CD4-positive, CD25-positive, alpha-beta regulatory T cell (primary cell): ENCODE data around the gene MOB2. TPM values are rescaled to one million over a fixed set of nuclear protein-coding genes. Genes with fewer than 3 reads are reported as not detected.

Experiments
- ATAC-seq, 2 donors: fragments of 150-1000 bp; cut with Tn5 transposase; one replicate each; pipeline ENCODE4 v1.10.0; 2021; ENCODE audit warnings: low read depth in 2 of 2, moderate number of reproducible peaks in 2 of 2, moderate library complexity in 1 of 2
- DNase-seq, 3 donors: peaks; one replicate each; pipeline versions ENCODE4 v3.0.0 to v3.0.0-alpha.2; 2012 to 2022; ENCODE audit warnings: mixed read lengths in 1 of 3
- H3K27ac ChIP-seq: one replicate; pipeline ENCODE4 v1.7.0; 2013; ENCODE audit warnings: mild to moderate bottlenecking, low read length; ENCODE audit not compliant: insufficient read depth, poor library complexity, severe bottlenecking
- H3K27me3 ChIP-seq: one replicate; pipeline ENCODE4 v1.7.0; 2013; ENCODE audit warnings: low read length; ENCODE audit not compliant: control insufficient read depth, insufficient read depth
- H3K36me3 ChIP-seq: one replicate; pipeline ENCODE4 v1.7.0; 2013; ENCODE audit warnings: mild to moderate bottlenecking, low read length, moderate library complexity; ENCODE audit not compliant: control insufficient read depth, insufficient read depth
- H3K4me1 ChIP-seq: 2 replicates; pipeline ENCODE4 v1.7.0; 2013; ENCODE audit warnings: mild to moderate bottlenecking, low read length; ENCODE audit not compliant: insufficient read depth, control insufficient read depth, poor library complexity, severe bottlenecking
- H3K4me3 ChIP-seq: one replicate; pipeline ENCODE4 v1.7.0; 2013; ENCODE audit warnings: low read depth, mild to moderate bottlenecking, low read length, moderate library complexity
- H3K9me3 ChIP-seq, 2 experiments: 1 replicate in 1 of 2; 2 replicates in 1 of 2; pipeline ENCODE4 v1.7.0; 2013; ENCODE audit warnings: low read length in 2 of 2, mild to moderate bottlenecking in 1 of 2, moderate library complexity in 1 of 2; ENCODE audit not compliant: control insufficient read depth in 2 of 2
- H3K27ac Mint-ChIP-seq, 3 donors: one replicate each; pipeline ENCODE4 v1.8.0; 2020 to 2022; ENCODE audit warnings: mild to moderate bottlenecking in 3 of 3, mixed read lengths in 3 of 3, moderate library complexity in 2 of 3
- H3K27me3 Mint-ChIP-seq: one replicate; pipeline ENCODE4 v1.8.0; 2022; ENCODE audit warnings: mild to moderate bottlenecking, mixed read lengths
- H3K36me3 Mint-ChIP-seq: one replicate; pipeline ENCODE4 v1.8.0; 2020; ENCODE audit warnings: mixed read lengths
- H3K4me1 Mint-ChIP-seq, 4 donors: one replicate each; pipeline ENCODE4 v1.8.0; 2020 to 2022; ENCODE audit warnings: mixed read lengths in 4 of 4, mild to moderate bottlenecking in 1 of 4
- H3K4me3 Mint-ChIP-seq, 4 donors: one replicate each; pipeline ENCODE4 v1.8.0; 2020 to 2022; ENCODE audit warnings: mild to moderate bottlenecking in 4 of 4, mixed read lengths in 4 of 4, moderate library complexity in 3 of 4
- H3K9me3 Mint-ChIP-seq, 7 donors: one replicate each; pipeline ENCODE4 v1.8.0; 2020 to 2022; ENCODE audit warnings: mixed read lengths in 7 of 7, mild to moderate bottlenecking in 3 of 7, moderate library complexity in 2 of 7
- polyA plus RNA-seq, 4 donors: library from polyadenylated mRNA; unstranded; fragments of 300-500 nt; fragmentation: Illumina TruSeq; gene quantifications; one replicate each; pipeline ENCODE4 v1.2.3, GENCODE V29; 2021
- total RNA-seq: library from RNA; stranded (reverse); gene quantifications from one replicate; pipeline ENCODE4 v1.2.3, GENCODE V29; 2022

The MOB2 gene
- total and polyA plus RNA-seq, 5 donors from 2014 or later = 55.7 to 87.8 (median 69.0) TPM

DNA sequence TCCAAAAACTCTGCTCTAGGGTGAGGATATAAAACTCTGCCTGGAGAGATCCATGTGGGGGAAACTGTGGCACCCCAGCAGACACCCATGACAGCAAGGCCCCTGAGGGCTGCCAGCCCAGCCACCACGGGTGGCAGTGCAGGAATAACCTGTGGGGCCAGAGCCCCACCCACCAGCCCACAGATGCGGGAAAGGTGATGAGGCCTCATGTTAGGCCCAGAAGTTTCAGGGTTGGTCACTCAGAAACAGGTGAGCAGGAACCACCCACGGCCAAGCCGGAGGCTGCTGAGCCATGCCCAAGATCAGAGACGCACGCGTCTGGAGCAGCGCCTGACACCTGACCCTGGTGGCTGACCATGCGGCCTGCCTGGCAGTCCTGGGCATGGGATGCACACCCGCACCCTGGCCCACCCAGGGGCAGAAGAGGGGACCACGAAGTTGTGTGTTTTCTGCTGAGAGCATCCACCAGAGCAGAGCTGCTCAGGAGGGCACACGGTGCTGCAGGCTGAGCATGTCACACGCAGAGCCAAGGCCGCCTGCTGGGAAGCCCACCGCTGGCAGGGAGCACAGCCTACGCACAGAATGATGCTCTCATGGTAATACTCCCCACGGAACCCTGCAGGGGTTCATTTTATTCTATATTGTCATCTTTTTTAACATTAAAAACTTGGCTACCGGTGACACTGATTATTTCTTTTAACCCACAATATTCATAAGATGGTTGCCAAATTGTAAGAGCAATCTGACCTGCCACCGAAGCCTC, 44.3 kb upstream of the MOB2 start:
- Mint-ChIP-seq H3K36me3 (peaks cover 13% of the 10 kb centered on the region), H3K4me3 (peak overlapping the region in 1 of 4 donors; percentile 79), H3K9me3 (no peaks in the 10 kb centered on the region), H3K27me3 (no peaks in the 10 kb centered on the region), H3K4me1 (peaks cover 0 to 74% (median 10%) of the 10 kb centered on the region in 4 donors), H3K27ac (no peak overlapping the region)
- no peak overlapping the region for H3K4me3 ChIP-seq
- DNase-seq (no peak), ATAC-seq (no peak)
- H3K9me3 ChIP-seq = no peaks in the 10 kb centered on the region
- H3K4me1 ChIP-seq = peaks cover 20% of the 10 kb centered on the region
- H3K36me3 ChIP-seq = peaks cover 25% of the 10 kb centered on the region
- H3K27me3 ChIP-seq = no peaks in the 10 kb centered on the region
- no peak overlapping the region for H3K27ac ChIP-seq

DNA sequence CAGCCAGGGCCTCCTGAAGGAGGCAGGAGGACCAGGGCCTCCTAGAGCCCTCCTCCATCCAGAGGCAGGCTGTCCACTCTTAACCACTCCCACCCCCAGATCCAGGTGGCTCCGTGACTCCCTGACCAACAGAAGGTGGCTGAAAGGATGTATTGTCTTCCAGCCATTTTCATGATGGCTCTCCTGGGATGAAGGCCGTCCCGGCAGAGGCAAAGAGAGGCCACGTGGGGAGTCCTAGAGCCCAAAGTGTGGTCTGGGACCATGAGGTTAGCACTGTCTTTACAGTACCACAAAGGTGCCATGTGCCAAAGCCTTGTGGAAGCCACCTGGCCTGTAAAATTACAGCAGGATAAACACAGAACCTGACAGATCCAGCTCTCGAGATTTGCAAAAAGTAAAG, 43.2 kb upstream of the MOB2 start:
- Mint-ChIP-seq H3K27ac (no peak overlapping the region), H3K4me3 (no peak overlapping the region), H3K36me3 (peaks cover 4% of the 10 kb centered on the region), H3K27me3 (no peaks in the 10 kb centered on the region), H3K9me3 (no peaks in the 10 kb centered on the region), H3K4me1 (peaks cover 0 to 73% (median 8%) of the 10 kb centered on the region in 4 donors)
- Histone ChIP-seq H3K27me3 (no peaks in the 10 kb centered on the region), H3K4me3 (no peak overlapping the region), H3K36me3 (peaks cover 14% of the 10 kb centered on the region), H3K4me1 (peaks cover 17% of the 10 kb centered on the region), H3K9me3 (no peaks in the 10 kb centered on the region), H3K27ac (no peak overlapping the region)
- ATAC-seq = no peak
- DNase-seq = no peak

DNA sequence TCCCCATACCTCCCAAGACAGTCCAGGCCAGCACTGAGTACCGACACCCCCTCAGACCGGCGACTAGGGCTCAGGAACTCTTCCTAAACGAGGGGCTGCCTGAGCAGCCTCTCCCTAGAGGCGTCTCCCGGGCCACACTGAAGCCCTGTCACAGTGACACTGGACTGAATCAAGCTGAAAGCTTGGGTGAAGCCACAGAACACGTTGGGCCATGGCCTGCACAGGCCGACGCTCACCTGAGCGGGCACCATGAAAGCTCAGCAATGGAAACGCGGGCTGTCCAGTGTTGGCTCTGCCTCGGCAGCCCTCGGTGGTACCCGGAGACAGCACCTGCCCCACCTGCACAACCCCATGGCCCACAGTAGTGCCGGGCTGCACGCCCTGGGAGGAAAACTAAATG, 42.7 kb upstream of the MOB2 start:
- H3K4me1 Mint-ChIP-seq = peaks cover 0 to 70% (median 8%) of the 10 kb centered on the region in 4 donors
- no peak overlapping the region for H3K27ac ChIP-seq
- no peaks in the 10 kb centered on the region for H3K9me3 Mint-ChIP-seq
- H3K27ac Mint-ChIP-seq = no peak overlapping the region
- H3K27me3 ChIP-seq = no peaks in the 10 kb centered on the region
- H3K27me3 Mint-ChIP-seq = no peaks in the 10 kb centered on the region
- peaks cover 17% of the 10 kb centered on the region for H3K4me1 ChIP-seq
- no peaks in the 10 kb centered on the region for H3K9me3 ChIP-seq
- ATAC-seq (no peak), DNase-seq (no peak)
- no peak overlapping the region for H3K4me3 ChIP-seq
- H3K4me3 Mint-ChIP-seq = no peak overlapping the region
- H3K36me3 ChIP-seq = peaks cover 12% of the 10 kb centered on the region
- H3K36me3 Mint-ChIP-seq = peaks cover 3% of the 10 kb centered on the region

DNA sequence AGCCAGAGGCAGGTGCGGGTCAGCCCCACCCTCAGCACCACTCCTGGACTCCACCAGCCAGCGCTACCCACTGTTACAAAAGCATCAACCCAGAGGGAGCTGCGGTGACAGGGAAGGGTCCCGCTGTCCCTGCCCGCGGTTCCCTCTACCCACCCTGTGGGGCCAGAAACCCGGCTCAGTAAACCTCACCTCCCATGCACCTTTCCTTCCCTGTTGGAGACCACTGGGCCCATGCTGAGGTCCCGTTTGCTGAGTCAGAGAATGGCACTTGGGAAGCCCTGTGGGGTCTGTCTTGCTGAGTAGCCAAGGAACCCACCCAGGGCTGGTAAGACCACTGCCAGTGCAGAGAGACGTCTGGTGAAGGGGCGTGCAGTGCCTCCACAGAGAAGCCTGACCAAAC, 42.1 kb upstream of the MOB2 start:
- DNase-seq = no peak
- no peaks in the 10 kb centered on the region for H3K9me3 ChIP-seq
- ATAC-seq = no peak
- H3K4me1 ChIP-seq = peaks cover 19% of the 10 kb centered on the region
- Mint-ChIP-seq H3K4me3 (no peak overlapping the region), H3K27me3 (no peaks in the 10 kb centered on the region), H3K4me1 (peaks cover 0 to 70% (median 10%) of the 10 kb centered on the region in 4 donors), H3K36me3 (peaks cover 3% of the 10 kb centered on the region), H3K27ac (no peak overlapping the region), H3K9me3 (no peaks in the 10 kb centered on the region)
- H3K27me3 ChIP-seq = no peaks in the 10 kb centered on the region
- peaks cover 12% of the 10 kb centered on the region for H3K36me3 ChIP-seq
- H3K4me3 ChIP-seq = no peak overlapping the region
- H3K27ac ChIP-seq = no peak overlapping the region

DNA sequence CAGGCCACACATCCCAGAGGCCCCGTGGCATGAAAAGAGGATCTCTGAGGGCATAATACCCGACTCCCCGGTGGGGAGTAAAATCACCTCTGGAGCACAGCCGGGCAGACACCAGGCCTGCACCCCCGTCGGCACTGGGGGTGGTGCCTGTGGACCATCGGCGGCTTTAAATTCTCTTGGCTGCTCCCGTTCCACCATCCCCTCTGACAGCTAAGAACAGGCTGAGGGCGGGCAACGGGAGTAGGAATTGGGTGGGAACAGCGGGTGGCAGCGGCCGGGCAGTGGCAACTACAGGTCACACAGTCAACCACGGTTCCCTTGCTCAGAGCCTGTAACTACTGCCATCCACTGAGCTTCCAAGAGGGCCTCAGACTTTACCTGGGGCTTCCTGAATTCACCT, 40.2 kb upstream of the MOB2 start:
- H3K4me3 Mint-ChIP-seq = no peak overlapping the region
- H3K27ac Mint-ChIP-seq = no peak overlapping the region
- Histone ChIP-seq H3K4me3 (no peak overlapping the region), H3K4me1 (peaks cover 16% of the 10 kb centered on the region), H3K9me3 (no peaks in the 10 kb centered on the region), H3K36me3 (peaks cover under 1% of the 10 kb centered on the region), H3K27ac (no peak overlapping the region), H3K27me3 (no peaks in the 10 kb centered on the region)
- DNase-seq = no peak
- H3K27me3 Mint-ChIP-seq = no peaks in the 10 kb centered on the region
- peaks cover 0 to 74% (median 20%) of the 10 kb centered on the region in 4 donors for H3K4me1 Mint-ChIP-seq
- H3K9me3 Mint-ChIP-seq = no peaks in the 10 kb centered on the region
- ATAC-seq = no peak
- peaks cover 3% of the 10 kb centered on the region for H3K36me3 Mint-ChIP-seq

DNA sequence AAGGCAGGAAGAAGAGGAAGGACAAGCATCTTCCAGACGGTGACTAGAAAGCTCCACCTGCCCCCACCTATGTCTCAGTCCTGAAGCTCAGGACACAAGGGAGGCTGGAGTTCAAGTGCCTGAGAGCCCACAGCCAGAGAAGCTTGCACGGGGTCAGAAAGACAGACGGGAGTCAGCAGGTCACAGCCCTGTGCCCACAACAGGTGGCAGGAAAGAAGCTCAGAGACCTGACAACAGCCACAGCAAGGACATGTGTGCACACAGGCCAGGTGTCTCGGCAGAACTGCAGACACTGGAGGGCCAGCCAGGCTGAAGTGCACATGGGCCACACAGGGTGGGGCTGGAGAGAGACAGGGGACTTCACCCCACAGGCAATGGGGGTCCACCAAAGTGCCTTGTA, 37.2 kb upstream of the MOB2 start:
- H3K36me3 ChIP-seq = peaks cover 5% of the 10 kb centered on the region
- H3K27me3 Mint-ChIP-seq = no peaks in the 10 kb centered on the region
- H3K4me3 ChIP-seq = no peak overlapping the region
- H3K4me1 Mint-ChIP-seq = peaks cover 0 to 79% (median 25%) of the 10 kb centered on the region in 4 donors
- H3K27ac Mint-ChIP-seq = peak overlapping the region in 2 of 3 donors; percentile 73 to 79
- peaks cover 4% of the 10 kb centered on the region for H3K36me3 Mint-ChIP-seq
- no peak for DNase-seq
- no peak overlapping the region for H3K27ac ChIP-seq
- H3K9me3 ChIP-seq = no peaks in the 10 kb centered on the region
- H3K27me3 ChIP-seq = no peaks in the 10 kb centered on the region
- H3K9me3 Mint-ChIP-seq = no peaks in the 10 kb centered on the region
- H3K4me1 ChIP-seq = peaks cover 15% of the 10 kb centered on the region
- H3K4me3 Mint-ChIP-seq = no peak overlapping the region
- ATAC-seq = no peak

DNA sequence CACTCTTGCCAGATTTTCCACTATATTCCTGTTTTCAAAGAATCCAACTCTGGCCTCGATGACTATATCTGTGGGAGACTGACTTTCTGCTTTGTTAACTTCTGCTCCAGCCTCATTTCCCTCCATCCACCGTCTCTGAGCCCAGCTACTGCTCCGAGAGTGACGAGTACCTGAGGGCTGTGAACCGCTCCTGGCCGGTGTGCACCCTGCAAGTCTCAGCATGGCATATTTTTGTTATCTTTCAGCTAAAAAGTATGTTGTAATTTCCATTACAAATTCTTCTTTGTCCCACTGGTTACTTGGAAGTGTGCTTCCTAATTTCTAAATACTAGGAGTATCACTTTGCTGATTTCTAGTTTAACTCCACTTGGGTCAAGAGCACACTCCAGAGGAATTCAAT, 36.5 kb upstream of the MOB2 start:
- H3K9me3 Mint-ChIP-seq = no peaks in the 10 kb centered on the region
- no peaks in the 10 kb centered on the region for H3K27me3 Mint-ChIP-seq

DNA sequence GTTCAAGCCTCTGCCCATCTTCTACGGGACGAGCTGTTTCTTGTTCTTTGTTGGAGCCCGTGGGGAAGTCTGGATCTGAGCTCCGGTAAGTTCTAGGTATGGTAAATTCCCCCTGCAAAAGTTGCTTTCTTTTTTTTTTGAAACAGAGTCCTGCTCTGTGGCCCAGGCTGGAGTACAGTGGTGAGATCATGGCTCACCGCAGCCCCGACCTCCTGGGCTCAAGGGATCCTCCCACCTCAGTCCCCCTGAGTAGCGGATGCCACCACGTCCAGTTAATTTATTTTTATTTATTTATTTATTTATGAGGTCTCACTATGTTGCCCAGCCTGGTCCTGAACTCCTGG, 35.5 kb upstream of the MOB2 start:
- Histone ChIP-seq H3K4me1 (peaks cover 23% of the 10 kb centered on the region), H3K27me3 (no peaks in the 10 kb centered on the region), H3K4me3 (no peak overlapping the region), H3K9me3 (no peaks in the 10 kb centered on the region), H3K36me3 (peaks cover 5% of the 10 kb centered on the region), H3K27ac (no peak overlapping the region)
- H3K27ac Mint-ChIP-seq = no peak overlapping the region
- no peak overlapping the region for H3K4me3 Mint-ChIP-seq
- no peaks in the 10 kb centered on the region for H3K9me3 Mint-ChIP-seq
- ATAC-seq = no peak
- no peak for DNase-seq
- peaks cover 4% of the 10 kb centered on the region for H3K36me3 Mint-ChIP-seq
- peaks cover 0 to 83% (median 30%) of the 10 kb centered on the region in 4 donors for H3K4me1 Mint-ChIP-seq
- H3K27me3 Mint-ChIP-seq = no peaks in the 10 kb centered on the region

More for the DNA sequence above, 36.5 kb upstream of the MOB2 start:
- DNase-seq (no peak), ATAC-seq (no peak)
- H3K36me3 ChIP-seq = peaks cover 5% of the 10 kb centered on the region
- Mint-ChIP-seq H3K36me3 (peaks cover 4% of the 10 kb centered on the region), H3K4me3 (peak overlapping the region in 1 of 4 donors; percentile 28), H3K27ac (peak overlapping the region in 2 of 3 donors; percentile 73 to 79), H3K4me1 (peaks cover 0 to 78% (median 25%) of the 10 kb centered on the region in 4 donors)
- H3K4me3 ChIP-seq = no peak overlapping the region
- no peak overlapping the region for H3K27ac ChIP-seq
- H3K4me1 ChIP-seq = peaks cover 15% of the 10 kb centered on the region
- no peaks in the 10 kb centered on the region for H3K27me3 ChIP-seq
- H3K9me3 ChIP-seq = no peaks in the 10 kb centered on the region
